Measurements from ENCODE around the gene FOXN3.

The FOXN3 gene

GRCh38 chr14:89241934-89242651 lies 174.9 kb downstream of the FOXN3 start:
- H2AFZ ChIP-seq (ENCODE audit: low read depth, low read length) = no peak overlapping the region
- no peaks in the 10 kb centered on the region for H3K9me3 ChIP-seq (ENCODE audit: low read length)
- no peaks in the 10 kb centered on the region for H3K27me3 ChIP-seq (ENCODE audit: insufficient read depth, low read length)
- no peaks in the 10 kb centered on the region for H3K36me3 ChIP-seq (ENCODE audit: insufficient read depth, low read length)
- H3K4me1 ChIP-seq (ENCODE audit: insufficient read depth, low read length) = peaks cover 8% of the 10 kb centered on the region
- no peak overlapping the region for H3K4me3 ChIP-seq (ENCODE audit: low read length)

- Histone ChIP-seq H3K4me3 (ENCODE audit: low read length) (no peak overlapping the region), H2AFZ (ENCODE audit: low read depth, low read length) (no peak overlapping the region), H3K27me3 (ENCODE audit: insufficient read depth, low read length) (no peaks in the 10 kb centered on the region), H3K9me3 (ENCODE audit: low read length) (no peaks in the 10 kb centered on the region), H3K36me3 (ENCODE audit: insufficient read depth, low read length) (no peaks in the 10 kb centered on the region), H3K4me1 (ENCODE audit: insufficient read depth, low read length) (peaks cover 8% of the 10 kb centered on the region)
Measured at GRCh38 chr14:89241257-89241656, 175.8 kb downstream of the FOXN3 start.

- Histone ChIP-seq H3K27me3 (ENCODE audit: insufficient read depth, low read length) (no peaks in the 10 kb centered on the region), H3K4me1 (ENCODE audit: insufficient read depth, low read length) (peaks cover 8% of the 10 kb centered on the region), H3K36me3 (ENCODE audit: insufficient read depth, low read length) (no peaks in the 10 kb centered on the region), H2AFZ (ENCODE audit: low read depth, low read length) (no peak overlapping the region), H3K4me3 (ENCODE audit: low read length) (no peak overlapping the region), H3K9me3 (ENCODE audit: low read length) (peaks cover 2% of the 10 kb centered on the region)
Measured at GRCh38 chr14:89240414-89240813, 176.6 kb downstream of the FOXN3 start.

GRCh38 chr14:89239023-89239422 lies 178.0 kb downstream of the FOXN3 start:
- H2AFZ ChIP-seq (ENCODE audit: low read depth, low read length) = no peak overlapping the region
- no peaks in the 10 kb centered on the region for H3K27me3 ChIP-seq (ENCODE audit: insufficient read depth, low read length)
- H3K36me3 ChIP-seq (ENCODE audit: insufficient read depth, low read length) = no peaks in the 10 kb centered on the region
- no peak overlapping the region for H3K4me3 ChIP-seq (ENCODE audit: low read length)
- H3K9me3 ChIP-seq (ENCODE audit: low read length) = peaks cover 2% of the 10 kb centered on the region
- peaks cover 8% of the 10 kb centered on the region for H3K4me1 ChIP-seq (ENCODE audit: insufficient read depth, low read length)

- Histone ChIP-seq H3K4me3 (ENCODE audit: low read length) (no peak overlapping the region), H3K9me3 (ENCODE audit: low read length) (peaks cover 2% of the 10 kb centered on the region), H3K36me3 (ENCODE audit: insufficient read depth, low read length) (no peaks in the 10 kb centered on the region), H3K4me1 (ENCODE audit: insufficient read depth, low read length) (peaks cover 4% of the 10 kb centered on the region), H3K27me3 (ENCODE audit: insufficient read depth, low read length) (no peaks in the 10 kb centered on the region), H2AFZ (ENCODE audit: low read depth, low read length) (no peak overlapping the region)
Measured at GRCh38 chr14:89237921-89238529, 179.0 kb downstream of the FOXN3 start.

- H3K9me3 ChIP-seq (ENCODE audit: low read length) = peaks cover 2% of the 10 kb centered on the region
Measured at GRCh38 chr14:89236851-89237250, 180.2 kb downstream of the FOXN3 start.

GRCh38 chr14:89233184-89233583 lies 183.8 kb downstream of the FOXN3 start:
- no peaks in the 10 kb centered on the region for H3K36me3 ChIP-seq (ENCODE audit: insufficient read depth, low read length)
- H3K27me3 ChIP-seq (ENCODE audit: insufficient read depth, low read length) = no peaks in the 10 kb centered on the region
- no peak overlapping the region for H3K4me3 ChIP-seq (ENCODE audit: low read length)

More at GRCh38 chr14:89236851-89237250, 180.2 kb downstream of the FOXN3 start:
- peaks cover 11% of the 10 kb centered on the region for H3K4me1 ChIP-seq (ENCODE audit: insufficient read depth, low read length)
- H3K27me3 ChIP-seq (ENCODE audit: insufficient read depth, low read length) = no peaks in the 10 kb centered on the region
- H2AFZ ChIP-seq (ENCODE audit: low read depth, low read length) = no peak overlapping the region
- no peaks in the 10 kb centered on the region for H3K36me3 ChIP-seq (ENCODE audit: insufficient read depth, low read length)
- H3K4me3 ChIP-seq (ENCODE audit: low read length) = no peak overlapping the region

GRCh38 chr14:89232265-89233070 lies 184.6 kb downstream of the FOXN3 start:
- H3K36me3 ChIP-seq (ENCODE audit: insufficient read depth, low read length) = no peaks in the 10 kb centered on the region
- H3K27me3 ChIP-seq (ENCODE audit: insufficient read depth, low read length) = no peaks in the 10 kb centered on the region
- peaks cover 2% of the 10 kb centered on the region for H3K9me3 ChIP-seq (ENCODE audit: low read length)
- no peak overlapping the region for H2AFZ ChIP-seq (ENCODE audit: low read depth, low read length)
- H3K4me1 ChIP-seq (ENCODE audit: insufficient read depth, low read length) = peaks cover 11% of the 10 kb centered on the region
- H3K4me3 ChIP-seq (ENCODE audit: low read length) = no peak overlapping the region

More at GRCh38 chr14:89233184-89233583, 183.8 kb downstream of the FOXN3 start:
- Histone ChIP-seq H3K4me1 (ENCODE audit: insufficient read depth, low read length) (peaks cover 11% of the 10 kb centered on the region), H2AFZ (ENCODE audit: low read depth, low read length) (no peak overlapping the region), H3K9me3 (ENCODE audit: low read length) (peaks cover 2% of the 10 kb centered on the region)

- peaks cover 11% of the 10 kb centered on the region for H3K4me1 ChIP-seq (ENCODE audit: insufficient read depth, low read length)
- no peak overlapping the region for H3K4me3 ChIP-seq (ENCODE audit: low read length)
- no peak overlapping the region for H2AFZ ChIP-seq (ENCODE audit: low read depth, low read length)
- peaks cover 2% of the 10 kb centered on the region for H3K9me3 ChIP-seq (ENCODE audit: low read length)
- H3K27me3 ChIP-seq (ENCODE audit: insufficient read depth, low read length) = no peaks in the 10 kb centered on the region
- H3K36me3 ChIP-seq (ENCODE audit: insufficient read depth, low read length) = no peaks in the 10 kb centered on the region
Measured at GRCh38 chr14:89231426-89232113, 185.5 kb downstream of the FOXN3 start.

- no peaks in the 10 kb centered on the region for H3K27me3 ChIP-seq (ENCODE audit: insufficient read depth, low read length)
- H3K4me1 ChIP-seq (ENCODE audit: insufficient read depth, low read length) = peaks cover 11% of the 10 kb centered on the region
- H2AFZ ChIP-seq (ENCODE audit: low read depth, low read length) = no peak overlapping the region
- H3K4me3 ChIP-seq (ENCODE audit: low read length) = no peak overlapping the region
- H3K9me3 ChIP-seq (ENCODE audit: low read length) = no peaks in the 10 kb centered on the region
- no peaks in the 10 kb centered on the region for H3K36me3 ChIP-seq (ENCODE audit: insufficient read depth, low read length)
Measured at GRCh38 chr14:89228921-89229639, 188.0 kb downstream of the FOXN3 start.

GRCh38 chr14:89227496-89227836 lies 189.6 kb downstream of the FOXN3 start:
- no peak overlapping the region for H2AFZ ChIP-seq (ENCODE audit: low read depth, low read length)
- H3K4me3 ChIP-seq (ENCODE audit: low read length) = no peak overlapping the region
- H3K27me3 ChIP-seq (ENCODE audit: insufficient read depth, low read length) = no peaks in the 10 kb centered on the region
- H3K36me3 ChIP-seq (ENCODE audit: insufficient read depth, low read length) = no peaks in the 10 kb centered on the region
- H3K9me3 ChIP-seq (ENCODE audit: low read length) = no peaks in the 10 kb centered on the region
- peaks cover 3% of the 10 kb centered on the region for H3K4me1 ChIP-seq (ENCODE audit: insufficient read depth, low read length)

- H3K27me3 ChIP-seq (ENCODE audit: insufficient read depth, low read length) = no peaks in the 10 kb centered on the region
- no peaks in the 10 kb centered on the region for H3K9me3 ChIP-seq (ENCODE audit: low read length)
- no peak overlapping the region for H2AFZ ChIP-seq (ENCODE audit: low read depth, low read length)
- no peak overlapping the region for H3K4me3 ChIP-seq (ENCODE audit: low read length)
- H3K36me3 ChIP-seq (ENCODE audit: insufficient read depth, low read length) = no peaks in the 10 kb centered on the region
- no peaks in the 10 kb centered on the region for H3K4me1 ChIP-seq (ENCODE audit: insufficient read depth, low read length)
Measured at GRCh38 chr14:89226801-89227495, 190.1 kb downstream of the FOXN3 start.
